RWPE1 (cell line): ENCODE measurements around the gene CBLIF.
"Not testable (repeated sequence)": the region's sequence is repeated elsewhere in the genome, so short reads cannot be mapped to it uniquely, and the experiment has no call there.

Experiments
- CTCF ChIA-PET: fragments of 350-600 bp; sonication (Branson Sonifier 250); formaldehyde crosslinking; extraction: SDS; loops from one replicate; lab custom pipeline; 2021; lab: Yijun Ruan, JAX
- POLR2A ChIA-PET: fragments of 400-600 bp; formaldehyde crosslinking; extraction: SDS; loops from one replicate; lab custom pipeline; 2020; ENCODE audit warnings: antibody characterized with exemption; ENCODE audit not compliant: low non-redundant PET; lab: Yijun Ruan, JAX
- DNase-seq: peaks from one replicate; pipeline ENCODE4 v3.0.0; 2012; ENCODE audit warnings: low spot score
- H3K27ac ChIP-seq: fragments of 450-650 bp; 2 replicates; pipeline ENCODE4 v1.5.1; 2017
- CTCF ChIP-seq: fragments of 450-650 bp; conservative IDR thresholded peaks from 2 replicates; pipeline ENCODE4 v1.5.1; 2017; ENCODE audit warnings: low read depth, mild to moderate bottlenecking

The CBLIF gene

GRCh38 chr11:59849129-59849528 is 3.8 kb upstream of the CBLIF start:
- DNase-seq, result no peak
- TF ChIP-seq CTCF, result no peak
- H3K27ac ChIP-seq, result no peak overlapping the region
- POLR2A ChIA-PET, result no interaction called here
- CTCF ChIA-PET, result no interaction called here

GRCh38 chr11:59848439-59848838 is 3.1 kb upstream of the CBLIF start:
- DNase-seq, POLR2A ChIA-PET, H3K27ac ChIP-seq, CTCF ChIA-PET: not testable (repeated sequence)

GRCh38 chr11:59847626-59848025 is 2.3 kb upstream of the CBLIF start:
- CTCF ChIA-PET, result no interaction called here
- POLR2A ChIA-PET, result interaction anchor here (0.6 kb wide), 1 partner anchor 683 kb away, joined by 3 read pairs; no protein-coding TSS in a partner anchor
- DNase-seq, result no peak
- TF ChIP-seq CTCF, result no peak
- H3K27ac ChIP-seq, result no peak overlapping the region

- DNase-seq, result no peak
- ChIA-PET CTCF (interaction anchor here (1.0 kb wide), 1 partner anchor 24 kb away, joined by 3 read pairs; no protein-coding TSS in a partner anchor), POLR2A (no interaction called here)
- TF ChIP-seq CTCF, result no peak
- H3K27ac ChIP-seq, result no peak overlapping the region
Measured at GRCh38 chr11:59846556-59846955, 1.3 kb upstream of the CBLIF start.

GRCh38 chr11:59842316-59842715 is 3.0 kb downstream of the CBLIF start:
- DNase-seq, result no peak
- H3K27ac ChIP-seq, result no peak overlapping the region
- no peak for TF ChIP-seq CTCF
- POLR2A ChIA-PET, result no interaction called here
- CTCF ChIA-PET, result no interaction called here

- CTCF ChIA-PET, result interaction anchor here (0.6 kb wide), 1 partner anchor 1248 kb away, joined by 3 read pairs; no protein-coding TSS in a partner anchor
- TF ChIP-seq CTCF, result no peak
Measured at GRCh38 chr11:59841514-59841913, 3.8 kb downstream of the CBLIF start.

GRCh38 chr11:59839615-59840014 is 5.7 kb downstream of the CBLIF start:
- ChIA-PET POLR2A (no interaction called here), CTCF (no interaction called here)
- no peak for DNase-seq
- TF ChIP-seq CTCF, result no peak
- H3K27ac ChIP-seq, result no peak overlapping the region

More at GRCh38 chr11:59841514-59841913, 3.8 kb downstream of the CBLIF start:
- no peak overlapping the region for H3K27ac ChIP-seq
- POLR2A ChIA-PET, result no interaction called here
- DNase-seq, result no peak
